K562 (cell line): ENCODE results near the gene AQP9. TPM values are rescaled to one million over a fixed set of nuclear protein-coding genes. Genes with fewer than 3 reads are reported as not detected.

Experiments
- ATF1 ChIP-seq, 2 experiments: fragments of 450-650 bp in 1 of 2; IDR thresholded peaks; 2 replicates each; pipeline ENCODE4 v1.6.1; 2016; ENCODE audit warnings: missing compliant biosample characterization in 1 of 2, missing genetic modification characterization in 1 of 2
- FOXO4 ChIP-seq: fragments of 450-650 bp; formaldehyde crosslinking; IDR thresholded peaks from 2 replicates; pipeline ENCODE4 v1.4.0; 2020; ENCODE audit warnings: mild to moderate bottlenecking, moderate library complexity
- KAT7 ChIP-seq: sonication (generic); formaldehyde crosslinking; IDR thresholded peaks from 2 replicates; pipeline ENCODE4 v1.8.0; 2022; ENCODE audit warnings: missing genetic modification reagents, mild to moderate bottlenecking, borderline replicate concordance
- KDM1A ChIP-seq, 2 experiments: fragments of 450-650 bp; IDR thresholded peaks; 2 replicates each; pipeline ENCODE4 v1.6.1; 2016; ENCODE audit warnings: mild to moderate bottlenecking in 2 of 2
- KDM4B ChIP-seq, 2 experiments: fragments of 450-650 bp in 1 of 2; sonication (generic) in 1 of 2; IDR thresholded peaks; 2 replicates each; pipeline ENCODE4 v1.6.1; 2016 to 2017; ENCODE audit warnings: borderline replicate concordance in 2 of 2, antibody characterized with exemption in 1 of 2, low read depth in 1 of 2, mild to moderate bottlenecking in 1 of 2
- NONO ChIP-seq, 2 experiments: fragments of 200-400 bp in 1 of 2; fragments of 450-650 bp in 1 of 2; formaldehyde crosslinking in 1 of 2; IDR thresholded peaks; 2 replicates each; pipeline ENCODE4 v1.6.1; 2017; ENCODE audit warnings: low read depth in 2 of 2, mild to moderate bottlenecking in 2 of 2, moderate library complexity in 2 of 2, low read length in 1 of 2
- POU5F1 ChIP-seq: fragments of 150-350 bp; IDR thresholded peaks from 2 replicates; pipeline ENCODE4 v1.6.1; 2014; ENCODE audit warnings: borderline replicate concordance, low read length, low read depth, mild to moderate bottlenecking; ENCODE audit not compliant: partially characterized antibody
- RB1 ChIP-seq: fragments of 450-650 bp; IDR thresholded peaks from 2 replicates; pipeline ENCODE4 v1.6.1; 2017; ENCODE audit warnings: low read depth, mild to moderate bottlenecking
- SMARCC2 ChIP-seq: fragments of 450-650 bp; IDR thresholded peaks from 2 replicates; pipeline ENCODE4 v1.6.1; 2017; ENCODE audit warnings: antibody characterized with exemption, moderate library complexity, mild to moderate bottlenecking, low read depth
- STAG1 ChIP-seq: sonication (generic); formaldehyde crosslinking; IDR thresholded peaks from 2 replicates; pipeline ENCODE4 v1.5.0; 2020; ENCODE audit warnings: missing genetic modification reagents, borderline replicate concordance
- THAP12 ChIP-seq: fragments of 250-450 bp; sonication (Bioruptor Pico); IDR thresholded peaks from 2 replicates; pipeline ENCODE4 v1.9.0; 2021; ENCODE audit warnings: mild to moderate bottlenecking, inconsistent platforms
- ZNF12 ChIP-seq: sonication (generic); formaldehyde crosslinking; IDR thresholded peaks from 2 replicates; pipeline ENCODE4 v1.4.0; 2020; ENCODE audit warnings: mild to moderate bottlenecking, missing genetic modification reagents
- ZNF175 ChIP-seq: fragments of 200-800 bp; sonication (Bioruptor generic); IDR thresholded peaks from 2 replicates; pipeline ENCODE4 v1.6.1; 2016; ENCODE audit warnings: low read depth, mild to moderate bottlenecking, missing genetic modification characterization, missing compliant biosample characterization
- ZNF197 ChIP-seq: fragments of 200-800 bp; sonication (Bioruptor generic); IDR thresholded peaks from 2 replicates; pipeline ENCODE4 v1.6.1; 2016; ENCODE audit warnings: low read depth, missing genetic modification characterization, missing compliant biosample characterization
- ZNF395 ChIP-seq: fragments of 200-800 bp; sonication (Bioruptor generic); IDR thresholded peaks from 2 replicates; pipeline ENCODE4 v1.6.1; 2017; ENCODE audit warnings: missing genetic modification characterization, missing compliant biosample characterization
- ZNF57 ChIP-seq: fragments of 450-650 bp; formaldehyde crosslinking; IDR thresholded peaks from 2 replicates; pipeline ENCODE4 v1.4.0; 2020; ENCODE audit warnings: mild to moderate bottlenecking, moderate library complexity
- ZNF584 ChIP-seq: fragments of 200-800 bp; sonication (Bioruptor generic); IDR thresholded peaks from 2 replicates; pipeline ENCODE4 v1.6.1; 2016; ENCODE audit warnings: low read depth, mild to moderate bottlenecking, missing genetic modification characterization, missing compliant biosample characterization
- polyA plus RNA-seq, 8 experiments: library from polyadenylated mRNA; depleted of rRNA in 4 of 8; stranded (reverse) in 5 of 8; unstranded in 3 of 8; fragments of >200 nt; fragmentation: Nextera tagmentation in 2 of 8; fragmentation: Illumina TruSeq in 1 of 8; extraction: Ambion mirVana in 2 of 8; extraction: Trizol in 1 of 8; gene quantifications; 2 replicates each; pipeline versions ENCODE4 v1.2.1 to v1.2.3, GENCODE V29; 2011 to 2014; ENCODE audit warnings: inconsistent platforms in 1 of 8, missing spikeins in 1 of 8
- total RNA-seq, 7 experiments: library from RNA; depleted of rRNA in 6 of 7; stranded (reverse); fragments of >200 nt in 6 of 7; fragmentation: Illumina TruSeq in 2 of 7; extraction: Trizol in 2 of 7; gene quantifications; 2 replicates each; pipeline versions ENCODE4 v1.2.1 to v1.2.3, GENCODE V29; 2011 to 2021; ENCODE audit warnings: low replicate concordance in 1 of 7
- TF ChIP-seq, protein P1 (sequence below): fragments of 450-650 bp; formaldehyde crosslinking; IDR thresholded peaks from 2 replicates; pipeline ENCODE4 v1.4.0; 2022; ENCODE audit warnings: missing genetic modification characterization
- TF ChIP-seq, protein P2 (sequence below): fragments of 450-650 bp; IDR thresholded peaks from one replicate; pipeline ENCODE4 v1.6.1; 2018; ENCODE audit warnings: mild to moderate bottlenecking, moderate library complexity; ENCODE audit not compliant: partially characterized antibody

The AQP9 gene
- total and polyA plus RNA-seq, 9 of the 15 experiments (the other 6 are each of a cell fraction or from before 2014, with no cell fraction given): 0.04 to 0.33 (median 0.07) TPM; not detected in 4

GRCh38 chr15:58189148-58189811 is 51.1 kb downstream of the AQP9 start (continued):
- TF ChIP-seq THAP12 (CRISPR knock-in tag) (no peak), SMARCC2 (no peak), NONO (IDR thresholded peaks at IDR 0.05; ENCODE audit: low read depth in 2 of 2, low read length in 1 of 2) (no peak), STAG1 (no peak), RB1 (no peak), ZNF395 (no peak), ZNF175 (CRISPR knock-in tag) (no peak), FOXO4 (no peak), ZNF12 (no peak), ZNF197 (CRISPR knock-in tag) (no peak), ZNF57 (CRISPR knock-in tag) (no peak), POU5F1 (no peak), ZNF584 (no peak), KDM1A (IDR thresholded peaks at IDR 0.05) (peak; percentile 71 to 83), ATF1 (CRISPR knock-in tag; IDR thresholded peaks at IDR 0.05) (no peak), ATF1 (tag; IDR thresholded peaks at IDR 0.05) (0 out of 2 replicates have a peak, but pooled peaks have one; percentile 12), KDM4B (IDR thresholded peaks at IDR 0.05; ENCODE audit: borderline replicate concordance in 2 of 2, low read depth in 1 of 2) (no peak), KAT7 (no peak)
- TF ChIP-seq, protein P1, sequence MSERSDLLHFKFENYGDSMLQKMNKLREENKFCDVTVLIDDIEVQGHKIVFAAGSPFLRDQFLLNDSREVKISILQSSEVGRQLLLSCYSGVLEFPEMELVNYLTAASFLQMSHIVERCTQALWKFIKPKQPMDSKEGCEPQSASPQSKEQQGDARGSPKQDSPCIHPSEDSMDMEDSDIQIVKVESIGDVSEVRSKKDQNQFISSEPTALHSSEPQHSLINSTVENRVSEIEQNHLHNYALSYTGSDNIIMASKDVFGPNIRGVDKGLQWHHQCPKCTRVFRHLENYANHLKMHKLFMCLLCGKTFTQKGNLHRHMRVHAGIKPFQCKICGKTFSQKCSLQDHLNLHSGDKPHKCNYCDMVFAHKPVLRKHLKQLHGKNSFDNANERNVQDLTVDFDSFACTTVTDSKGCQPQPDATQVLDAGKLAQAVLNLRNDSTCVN (CRISPR knock-in tag): no peak
- TF ChIP-seq, protein P2, sequence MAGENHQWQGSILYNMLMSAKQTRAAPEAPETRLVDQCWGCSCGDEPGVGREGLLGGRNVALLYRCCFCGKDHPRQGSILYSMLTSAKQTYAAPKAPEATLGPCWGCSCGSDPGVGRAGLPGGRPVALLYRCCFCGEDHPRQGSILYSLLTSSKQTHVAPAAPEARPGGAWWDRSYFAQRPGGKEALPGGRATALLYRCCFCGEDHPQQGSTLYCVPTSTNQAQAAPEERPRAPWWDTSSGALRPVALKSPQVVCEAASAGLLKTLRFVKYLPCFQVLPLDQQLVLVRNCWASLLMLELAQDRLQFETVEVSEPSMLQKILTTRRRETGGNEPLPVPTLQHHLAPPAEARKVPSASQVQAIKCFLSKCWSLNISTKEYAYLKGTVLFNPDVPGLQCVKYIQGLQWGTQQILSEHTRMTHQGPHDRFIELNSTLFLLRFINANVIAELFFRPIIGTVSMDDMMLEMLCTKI: no peak
